Measurements from ENCODE around the gene ZNF433.
"Not testable (repeated sequence)": the region's sequence is repeated elsewhere in the genome, so short reads cannot be mapped to it uniquely, and the experiment has no call there.

DNA sequence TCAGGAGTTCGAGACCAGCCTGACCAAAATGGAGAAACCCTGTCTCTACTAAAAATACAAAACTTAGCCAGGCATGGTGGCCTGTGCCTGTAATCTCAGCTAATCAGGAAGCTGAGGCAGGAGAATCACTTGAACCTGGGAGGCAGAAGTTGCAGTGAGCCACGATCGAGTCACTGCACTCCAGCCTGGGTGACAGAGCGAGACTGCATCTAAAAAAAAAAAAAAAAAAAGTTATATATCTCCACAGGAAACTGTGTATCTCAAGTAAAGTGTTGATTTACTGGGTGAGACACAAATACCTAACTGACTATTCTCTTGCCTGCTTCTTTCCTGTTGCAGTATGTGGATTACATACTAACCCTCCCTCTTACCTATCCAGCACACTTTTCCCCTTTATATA lies 43.6 kb downstream of the ZNF433 start:
- not testable (repeated sequence) for TF ChIP-seq EZH2 (IDR thresholded peaks at IDR 0.05; ENCODE audit: borderline replicate concordance, insufficient read depth, low read length, poor library complexity, severe bottlenecking); RAD21 (conservative IDR thresholded peaks at IDR 0.05)
- TF ChIP-seq, protein P1, sequence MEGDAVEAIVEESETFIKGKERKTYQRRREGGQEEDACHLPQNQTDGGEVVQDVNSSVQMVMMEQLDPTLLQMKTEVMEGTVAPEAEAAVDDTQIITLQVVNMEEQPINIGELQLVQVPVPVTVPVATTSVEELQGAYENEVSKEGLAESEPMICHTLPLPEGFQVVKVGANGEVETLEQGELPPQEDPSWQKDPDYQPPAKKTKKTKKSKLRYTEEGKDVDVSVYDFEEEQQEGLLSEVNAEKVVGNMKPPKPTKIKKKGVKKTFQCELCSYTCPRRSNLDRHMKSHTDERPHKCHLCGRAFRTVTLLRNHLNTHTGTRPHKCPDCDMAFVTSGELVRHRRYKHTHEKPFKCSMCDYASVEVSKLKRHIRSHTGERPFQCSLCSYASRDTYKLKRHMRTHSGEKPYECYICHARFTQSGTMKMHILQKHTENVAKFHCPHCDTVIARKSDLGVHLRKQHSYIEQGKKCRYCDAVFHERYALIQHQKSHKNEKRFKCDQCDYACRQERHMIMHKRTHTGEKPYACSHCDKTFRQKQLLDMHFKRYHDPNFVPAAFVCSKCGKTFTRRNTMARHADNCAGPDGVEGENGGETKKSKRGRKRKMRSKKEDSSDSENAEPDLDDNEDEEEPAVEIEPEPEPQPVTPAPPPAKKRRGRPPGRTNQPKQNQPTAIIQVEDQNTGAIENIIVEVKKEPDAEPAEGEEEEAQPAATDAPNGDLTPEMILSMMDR (IDR thresholded peaks at IDR 0.05; ENCODE audit: poor library complexity, severe bottlenecking): not testable (repeated sequence)

Measured in neural cell (in vitro differentiated cells).